ENCODE data around the gene SLC39A9. TPM values are rescaled to one million over a fixed set of nuclear protein-coding genes. Genes with fewer than 3 reads are reported as not detected.
"Not testable (repeated sequence)": the region's sequence is repeated elsewhere in the genome, so short reads cannot be mapped to it uniquely, and the experiment has no call there.

Gene SLC39A9
- total RNA-seq, 2 experiments from 2014 or later, result 39.8 to 40.5 TPM

GRCh38 chr14:69493038-69493437 lies 94.5 kb downstream of the SLC39A9 start:
- Mint-ChIP-seq H3K27me3 (peaks cover 14% of the 10 kb centered on the region), H3K27ac (no peak overlapping the region), H3K4me1 (no peaks in the 10 kb centered on the region), H3K4me3 (no peak overlapping the region), H3K9me3 (no peaks in the 10 kb centered on the region), H3K36me3 (no peaks in the 10 kb centered on the region)
- ATAC-seq (ENCODE audit: low read depth) (no peak), DNase-seq (no peak)
- POLR2A ChIA-PET, result no interaction called here

- POLR2A ChIA-PET, result no interaction called here
- Mint-ChIP-seq H3K9me3 (no peaks in the 10 kb centered on the region), H3K27ac (no peak overlapping the region), H3K4me1 (no peaks in the 10 kb centered on the region), H3K4me3 (no peak overlapping the region), H3K27me3 (peaks cover 12% of the 10 kb centered on the region), H3K36me3 (no peaks in the 10 kb centered on the region)
- DNase-seq (no peak), ATAC-seq (ENCODE audit: low read depth) (no peak)
These were observed 95.3 kb downstream of the SLC39A9 start for GRCh38 chr14:69493791-69494190.

GRCh38 chr14:69495341-69495921 lies 96.9 kb downstream of the SLC39A9 start:
- Mint-ChIP-seq H3K4me1 (no peaks in the 10 kb centered on the region), H3K36me3 (no peaks in the 10 kb centered on the region), H3K4me3 (no peak overlapping the region), H3K9me3 (no peaks in the 10 kb centered on the region), H3K27ac (no peak overlapping the region), H3K27me3 (peaks cover 12% of the 10 kb centered on the region)
- POLR2A ChIA-PET, result no interaction called here
- ATAC-seq (ENCODE audit: low read depth) (no peak), DNase-seq (no peak)

- H3K27ac Mint-ChIP-seq; H3K4me3 Mint-ChIP-seq; DNase-seq; POLR2A ChIA-PET; H3K4me1 Mint-ChIP-seq; H3K36me3 Mint-ChIP-seq; H3K9me3 Mint-ChIP-seq; ATAC-seq (ENCODE audit: low read depth); H3K27me3 Mint-ChIP-seq: not testable (repeated sequence)
These were observed 99.4 kb downstream of the SLC39A9 start for GRCh38 chr14:69497866-69498265.

GRCh38 chr14:69498286-69498685 lies 99.8 kb downstream of the SLC39A9 start:
- H3K9me3 Mint-ChIP-seq; POLR2A ChIA-PET; H3K4me3 Mint-ChIP-seq; H3K36me3 Mint-ChIP-seq; H3K27ac Mint-ChIP-seq; H3K4me1 Mint-ChIP-seq; DNase-seq; H3K27me3 Mint-ChIP-seq; ATAC-seq (ENCODE audit: low read depth): not testable (repeated sequence)

- Mint-ChIP-seq H3K9me3 (no peaks in the 10 kb centered on the region), H3K36me3 (no peaks in the 10 kb centered on the region), H3K4me3 (no peak overlapping the region), H3K4me1 (no peaks in the 10 kb centered on the region), H3K27ac (no peak overlapping the region), H3K27me3 (peaks cover 8% of the 10 kb centered on the region)
- ATAC-seq (ENCODE audit: low read depth) (no peak), DNase-seq (no peak)
- POLR2A ChIA-PET, result no interaction called here
These were observed 100.9 kb downstream of the SLC39A9 start for GRCh38 chr14:69499436-69499835.

- no peak for ATAC-seq (ENCODE audit: low read depth)
- H3K9me3 Mint-ChIP-seq, result no peaks in the 10 kb centered on the region
- no peaks in the 10 kb centered on the region for H3K36me3 Mint-ChIP-seq
- H3K4me1 Mint-ChIP-seq, result no peaks in the 10 kb centered on the region
- H3K4me3 Mint-ChIP-seq, result no peak overlapping the region
- peaks cover 8% of the 10 kb centered on the region for H3K27me3 Mint-ChIP-seq
- POLR2A ChIA-PET, result no interaction called here
- H3K27ac Mint-ChIP-seq, result no peak overlapping the region
- no peak for DNase-seq
These were observed 101.6 kb downstream of the SLC39A9 start for GRCh38 chr14:69500096-69500495.

GRCh38 chr14:69500736-69501135 lies 102.2 kb downstream of the SLC39A9 start:
- Mint-ChIP-seq H3K36me3 (no peaks in the 10 kb centered on the region), H3K27ac (no peak overlapping the region), H3K4me1 (no peaks in the 10 kb centered on the region), H3K27me3 (peaks cover 7% of the 10 kb centered on the region), H3K4me3 (no peak overlapping the region), H3K9me3 (no peaks in the 10 kb centered on the region)
- ATAC-seq (ENCODE audit: low read depth) (no peak), DNase-seq (no peak)
- POLR2A ChIA-PET, result no interaction called here

GRCh38 chr14:69501423-69501838 lies 102.9 kb downstream of the SLC39A9 start:
- no peak overlapping the region for H3K4me3 Mint-ChIP-seq
- no peaks in the 10 kb centered on the region for H3K4me1 Mint-ChIP-seq
- POLR2A ChIA-PET, result no interaction called here
- H3K9me3 Mint-ChIP-seq, result no peaks in the 10 kb centered on the region
- H3K27ac Mint-ChIP-seq, result no peak overlapping the region
- peaks cover 7% of the 10 kb centered on the region for H3K27me3 Mint-ChIP-seq
- no peaks in the 10 kb centered on the region for H3K36me3 Mint-ChIP-seq
- no peak for DNase-seq
- ATAC-seq (ENCODE audit: low read depth), result no peak

- Mint-ChIP-seq H3K27me3 (peaks cover 22% of the 10 kb centered on the region), H3K4me1 (no peaks in the 10 kb centered on the region), H3K9me3 (no peaks in the 10 kb centered on the region), H3K4me3 (no peak overlapping the region), H3K36me3 (no peaks in the 10 kb centered on the region), H3K27ac (no peak overlapping the region)
- ATAC-seq (ENCODE audit: low read depth) (no peak), DNase-seq (no peak)
- POLR2A ChIA-PET, result no interaction called here
These were observed 106.3 kb downstream of the SLC39A9 start for GRCh38 chr14:69504775-69505174.

- POLR2A ChIA-PET, result no interaction called here
- H3K4me3 Mint-ChIP-seq, result no peak overlapping the region
These were observed 107.1 kb downstream of the SLC39A9 start for GRCh38 chr14:69505338-69506240.

GRCh38 chr14:69506241-69506595 lies 107.7 kb downstream of the SLC39A9 start:
- Mint-ChIP-seq H3K27me3 (peaks cover 32% of the 10 kb centered on the region), H3K36me3 (no peaks in the 10 kb centered on the region), H3K4me3 (no peak overlapping the region), H3K27ac (no peak overlapping the region), H3K4me1 (no peaks in the 10 kb centered on the region), H3K9me3 (no peaks in the 10 kb centered on the region)
- ATAC-seq (ENCODE audit: low read depth) (no peak), DNase-seq (no peak)
- POLR2A ChIA-PET, result no interaction called here

More at GRCh38 chr14:69505338-69506240, 107.1 kb downstream of the SLC39A9 start:
- peaks cover 26% of the 10 kb centered on the region for H3K27me3 Mint-ChIP-seq
- no peaks in the 10 kb centered on the region for H3K9me3 Mint-ChIP-seq
- no peak overlapping the region for H3K27ac Mint-ChIP-seq
- H3K36me3 Mint-ChIP-seq, result no peaks in the 10 kb centered on the region
- ATAC-seq (ENCODE audit: low read depth), result no peak
- no peak for DNase-seq
- H3K4me1 Mint-ChIP-seq, result no peaks in the 10 kb centered on the region
